Measurements from ENCODE around the gene NDST1. TPM values are rescaled to one million over a fixed set of nuclear protein-coding genes. Genes with fewer than 3 reads are reported as not detected.
"Not testable (repeated sequence)": the region's sequence is repeated elsewhere in the genome, so short reads cannot be mapped to it uniquely, and the experiment has no call there.

Gene NDST1
- total RNA-seq, 2 experiments from 2014 or later, result 5.1 to 5.5 TPM

DNA sequence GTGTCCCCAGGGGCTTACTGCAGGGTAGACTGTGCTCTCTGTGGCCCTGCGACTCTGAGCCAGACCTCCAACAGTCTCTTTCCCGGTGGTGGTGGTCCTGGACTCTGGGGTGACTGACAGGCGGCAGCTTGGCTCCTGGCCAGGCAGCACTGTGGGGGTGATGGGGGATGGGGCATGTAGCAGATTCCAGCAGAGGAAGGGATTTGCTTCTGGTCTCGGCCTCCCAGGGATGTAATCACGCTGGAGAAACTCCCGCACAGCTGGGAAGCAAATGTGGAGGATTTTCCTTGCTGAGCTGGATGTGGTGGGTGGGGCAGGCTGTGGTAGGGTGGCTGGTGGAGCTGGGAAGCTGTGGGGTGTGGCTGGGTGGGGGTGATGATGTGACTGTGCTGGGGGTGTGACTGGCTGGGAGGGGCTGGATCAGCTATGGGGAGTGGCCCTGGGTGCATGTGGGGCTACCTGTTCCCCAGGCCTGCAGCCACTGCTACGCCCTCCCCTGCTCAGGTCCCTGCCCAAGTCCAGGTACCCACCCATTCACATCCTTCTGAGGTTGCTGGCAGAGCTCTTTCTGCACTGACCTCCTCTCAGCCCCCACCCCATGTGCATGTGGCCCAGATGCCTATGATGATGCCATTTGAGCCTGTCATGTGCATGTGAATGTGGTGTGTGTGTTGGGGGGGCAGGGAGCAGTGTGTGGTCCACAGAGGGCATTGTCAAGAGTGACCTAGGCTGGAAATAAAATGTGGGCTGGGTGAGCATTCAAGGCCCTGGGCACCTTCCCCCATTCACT lies 3.8 kb downstream of the NDST1 start:
- Mint-ChIP-seq H3K9me3 (ENCODE audit: low read depth) (no peaks in the 10 kb centered on the region), H3K27me3 (no peaks in the 10 kb centered on the region), H3K4me1 (no peaks in the 10 kb centered on the region), H3K4me3 (no peak overlapping the region), H3K36me3 (ENCODE audit: low read depth) (no peaks in the 10 kb centered on the region), H3K27ac (no peak overlapping the region)
- POLR2A ChIA-PET, result no interaction called here
- intact Hi-C loops (cut with DNase I, micrococcal nuclease), result no loop called here
- DNase-seq, result no peak
- CTCF ChIA-PET, result interaction anchor here (0.5 to 1.3 kb wide), 3 partner anchors 20 to 53 kb away, joined by 3 to 5 read pairs (median 3); no protein-coding TSS in a partner anchor
- no peak for ATAC-seq

DNA sequence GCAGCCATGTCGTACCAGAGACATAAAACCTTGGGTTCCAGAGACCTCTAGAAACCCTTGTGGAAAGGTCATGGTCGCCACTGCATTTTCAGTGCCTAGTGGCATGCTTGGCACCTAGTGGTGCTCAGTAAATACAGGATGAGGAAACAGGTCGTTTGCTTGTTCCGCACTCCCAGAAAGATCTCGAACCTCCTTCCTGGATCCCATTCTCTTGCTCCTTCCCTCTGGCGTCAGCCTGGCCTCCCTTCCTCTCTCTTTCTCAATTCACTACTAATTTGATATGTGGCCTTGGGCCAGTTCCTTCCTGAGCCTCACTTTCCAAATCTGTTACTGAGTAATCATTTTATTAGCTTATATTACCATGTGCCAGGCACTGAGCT lies 4.4 kb downstream of the NDST1 start:
- H3K27me3 Mint-ChIP-seq, result no peaks in the 10 kb centered on the region
- ATAC-seq (no peak), DNase-seq (no peak)
- H3K9me3 Mint-ChIP-seq (ENCODE audit: low read depth), result no peaks in the 10 kb centered on the region
- POLR2A ChIA-PET, result no interaction called here
- CTCF ChIA-PET, result interaction anchor here (0.5 to 1.3 kb wide), 3 partner anchors 19 to 62 kb away, joined by 3 to 4 read pairs (median 3); no protein-coding TSS in a partner anchor
- H3K27ac Mint-ChIP-seq, result no peak overlapping the region
- no peaks in the 10 kb centered on the region for H3K4me1 Mint-ChIP-seq
- H3K4me3 Mint-ChIP-seq, result no peak overlapping the region
- intact Hi-C loops (cut with DNase I, micrococcal nuclease), result no loop called here
- H3K36me3 Mint-ChIP-seq (ENCODE audit: low read depth), result no peaks in the 10 kb centered on the region

DNA sequence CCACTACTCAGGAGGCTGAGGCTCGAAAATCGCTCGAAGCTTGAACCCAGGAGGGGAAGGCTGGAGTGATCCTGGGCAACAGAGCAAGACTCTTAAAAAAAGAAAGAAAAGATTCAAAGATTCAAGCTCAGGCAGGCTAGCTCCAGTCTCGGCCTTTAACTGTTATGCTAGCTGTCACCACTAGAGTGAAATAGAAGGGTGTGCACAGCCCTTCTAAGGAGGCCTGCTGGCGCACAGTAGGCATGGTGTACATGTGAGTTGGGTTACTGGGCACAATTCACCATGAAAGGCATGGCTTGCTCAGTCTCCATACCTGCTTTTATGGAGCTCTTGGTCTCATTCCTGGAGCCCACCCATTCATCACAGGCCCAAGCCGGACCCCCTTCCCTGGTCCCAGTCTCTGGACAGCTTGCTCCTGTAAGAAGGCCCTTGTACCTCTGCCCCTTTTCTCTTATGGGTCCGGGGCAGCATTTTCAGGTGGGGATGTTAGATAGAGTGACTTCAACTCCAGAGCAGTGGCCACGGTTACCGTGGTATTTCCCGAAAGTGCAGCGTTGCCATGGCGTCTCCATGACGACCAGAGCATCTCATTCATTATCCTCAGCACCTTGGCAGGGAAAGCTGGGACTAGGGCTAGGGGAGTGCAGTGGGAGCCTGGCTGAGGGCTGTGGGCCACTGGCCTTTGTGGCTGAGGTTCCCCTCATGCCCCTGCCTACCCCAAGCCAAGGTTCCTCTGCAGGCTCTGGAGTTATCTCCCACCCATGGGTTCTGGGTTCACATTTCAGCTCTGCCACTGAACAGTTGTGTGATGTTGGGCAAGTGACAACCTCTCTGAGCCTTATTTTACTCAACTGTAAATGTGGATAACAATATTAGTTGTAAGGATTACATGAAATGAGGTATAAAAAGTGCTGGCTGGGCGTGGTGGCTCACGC lies 5.7 kb downstream of the NDST1 start:
- Mint-ChIP-seq H3K27ac (no peak overlapping the region), H3K27me3 (no peaks in the 10 kb centered on the region), H3K36me3 (ENCODE audit: low read depth) (no peaks in the 10 kb centered on the region), H3K4me1 (no peaks in the 10 kb centered on the region), H3K9me3 (ENCODE audit: low read depth) (no peaks in the 10 kb centered on the region), H3K4me3 (no peak overlapping the region)
- DNase-seq (peak; percentile 22), ATAC-seq (no peak)
- intact Hi-C loops (cut with DNase I, micrococcal nuclease), result no loop called here
- ChIA-PET POLR2A (no interaction called here), CTCF (interaction anchor here (0.6 to 1.3 kb wide), 6 partner anchors 14 to 568 kb away, joined by 3 to 4 read pairs (median 3); no protein-coding TSS in a partner anchor)

DNA sequence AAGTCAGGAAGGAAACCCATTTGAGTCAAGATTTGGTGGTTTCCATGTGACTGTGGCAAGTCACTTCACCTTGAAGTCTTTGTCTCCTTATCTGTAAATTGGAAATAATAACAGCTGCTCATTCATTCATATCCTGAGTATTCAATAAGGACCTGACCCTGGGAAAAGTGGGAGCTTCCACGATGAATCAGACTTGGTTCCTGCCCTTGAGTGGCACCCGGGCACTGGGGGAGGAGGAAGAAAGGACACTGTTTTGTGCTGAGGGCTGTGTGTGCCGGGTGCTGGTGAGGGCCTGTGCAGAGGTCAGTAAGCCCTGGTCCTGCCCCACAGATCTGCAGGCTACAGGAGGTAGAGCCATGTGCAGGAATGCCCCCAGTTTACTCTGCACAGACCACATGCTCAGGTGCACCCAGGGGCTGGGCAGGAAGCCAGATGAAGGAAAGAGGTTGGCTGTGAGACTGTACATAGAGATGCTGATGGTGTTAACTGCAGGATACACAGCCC lies 6.8 kb downstream of the NDST1 start:
- intact Hi-C loops (cut with DNase I, micrococcal nuclease), result no loop called here
- ATAC-seq (no peak), DNase-seq (no peak)
- Mint-ChIP-seq H3K36me3 (ENCODE audit: low read depth) (no peaks in the 10 kb centered on the region), H3K27ac (no peak overlapping the region), H3K9me3 (ENCODE audit: low read depth) (no peaks in the 10 kb centered on the region), H3K4me1 (no peaks in the 10 kb centered on the region), H3K4me3 (no peak overlapping the region), H3K27me3 (no peaks in the 10 kb centered on the region)
- POLR2A ChIA-PET, result no interaction called here
- CTCF ChIA-PET, result no interaction called here

DNA sequence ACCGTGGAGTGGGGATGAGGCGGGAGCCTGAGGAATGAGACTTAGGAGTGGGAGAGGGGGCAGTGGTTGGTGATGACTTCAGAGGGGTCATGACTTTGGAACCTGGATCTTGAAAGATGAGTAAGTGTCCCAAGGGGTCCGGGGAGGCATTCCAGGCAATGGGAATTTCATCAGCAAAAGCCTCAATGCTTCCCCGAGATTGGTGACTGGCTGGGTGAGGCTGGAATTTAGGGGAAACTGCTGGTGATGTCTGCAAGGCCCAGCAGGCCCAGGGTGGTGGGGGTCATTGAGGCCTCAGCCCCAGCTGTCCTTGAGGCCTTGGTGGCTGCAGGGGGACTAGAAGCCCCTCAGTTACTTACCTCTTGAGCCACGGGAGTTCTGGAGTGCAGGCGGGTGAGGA lies 7.5 kb downstream of the NDST1 start:
- no peaks in the 10 kb centered on the region for H3K36me3 Mint-ChIP-seq (ENCODE audit: low read depth)
- no peak for DNase-seq
- H3K9me3 Mint-ChIP-seq (ENCODE audit: low read depth), result no peaks in the 10 kb centered on the region
- no peak overlapping the region for H3K27ac Mint-ChIP-seq
- POLR2A ChIA-PET, result no interaction called here
- no peaks in the 10 kb centered on the region for H3K4me1 Mint-ChIP-seq
- intact Hi-C loops (cut with DNase I, micrococcal nuclease), result no loop called here
- ATAC-seq, result no peak
- CTCF ChIA-PET, result interaction anchor here (1.1 to 1.4 kb wide), 2 partner anchors 45 to 55 kb away, joined by 3 to 5 read pairs; no protein-coding TSS in a partner anchor
- H3K27me3 Mint-ChIP-seq, result no peaks in the 10 kb centered on the region
- no peak overlapping the region for H3K4me3 Mint-ChIP-seq

DNA sequence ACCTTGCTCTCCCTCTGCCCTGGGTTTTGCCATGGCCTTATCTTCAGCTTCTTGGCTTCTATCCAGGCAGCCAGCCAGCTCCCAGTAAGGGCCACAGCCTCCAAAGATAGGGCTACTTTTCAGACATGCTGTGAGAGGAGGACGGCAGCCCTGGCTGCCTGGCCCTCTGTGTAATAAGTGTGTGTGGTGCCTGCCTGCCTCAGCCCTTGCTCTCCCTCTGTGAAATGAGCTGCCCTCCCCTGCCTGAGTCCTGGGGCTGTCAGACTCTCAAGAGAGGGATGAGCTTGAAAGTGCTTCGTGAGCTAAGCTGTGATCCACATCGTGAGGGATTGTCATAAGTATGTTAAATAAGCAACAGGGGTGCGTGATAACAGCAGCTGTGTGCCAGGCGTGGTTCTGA lies 8.1 kb downstream of the NDST1 start:
- ATAC-seq (no peak), DNase-seq (no peak)
- Mint-ChIP-seq H3K27ac (no peak overlapping the region), H3K36me3 (ENCODE audit: low read depth) (no peaks in the 10 kb centered on the region), H3K4me3 (no peak overlapping the region), H3K9me3 (ENCODE audit: low read depth) (no peaks in the 10 kb centered on the region), H3K27me3 (no peaks in the 10 kb centered on the region), H3K4me1 (no peaks in the 10 kb centered on the region)
- POLR2A ChIA-PET, result no interaction called here
- CTCF ChIA-PET, result interaction anchor here (0.5 to 1.4 kb wide), 7 partner anchors 9 to 66 kb away, joined by 3 to 5 read pairs (median 3); partner anchors contain the start of gene RPS14
- intact Hi-C loops (cut with DNase I, micrococcal nuclease), result no loop called here

DNA sequence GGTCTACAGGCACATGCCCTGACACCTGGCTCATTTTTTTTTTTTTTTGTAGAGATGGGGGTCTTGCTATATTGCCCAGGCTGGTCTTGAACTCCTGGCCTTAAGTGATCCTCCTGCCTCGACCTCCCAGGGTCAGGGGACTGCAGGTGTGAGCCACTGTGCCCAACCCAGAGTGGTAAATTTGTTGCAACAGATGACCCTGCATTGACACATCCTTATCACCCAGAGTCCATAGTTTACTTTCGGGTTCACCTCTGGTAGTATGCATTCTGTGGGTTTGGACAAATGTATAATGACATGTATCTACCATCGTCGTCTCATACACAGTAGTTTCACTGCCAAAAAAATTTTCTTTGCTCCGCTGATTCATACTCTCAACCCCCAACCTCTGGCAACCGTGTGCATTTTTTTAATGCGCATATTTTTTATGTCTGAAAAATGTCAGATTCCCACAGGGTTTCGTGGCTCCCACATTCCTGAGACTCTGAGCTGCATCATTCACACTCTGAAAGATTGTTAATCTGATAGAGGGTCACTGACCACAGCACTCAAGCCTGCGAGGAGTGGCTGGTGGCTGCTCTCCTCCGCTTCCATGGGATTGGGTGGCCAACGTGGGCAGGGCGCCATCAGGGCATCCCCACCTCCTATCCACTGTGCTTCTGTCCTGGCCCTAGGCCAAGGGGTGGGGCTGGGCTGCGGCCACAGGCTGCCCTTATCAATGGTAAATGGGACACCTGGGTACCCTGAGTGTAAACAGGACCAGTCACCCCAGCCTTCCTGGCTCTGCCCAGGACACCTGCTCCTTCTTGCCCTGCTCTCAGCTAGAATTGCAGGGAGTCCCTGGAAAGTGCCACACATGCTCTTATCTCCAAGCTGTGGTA lies 9.6 kb downstream of the NDST1 start:
- Mint-ChIP-seq H3K27ac (no peak overlapping the region), H3K4me1 (no peaks in the 10 kb centered on the region), H3K27me3 (no peaks in the 10 kb centered on the region), H3K36me3 (ENCODE audit: low read depth) (no peaks in the 10 kb centered on the region), H3K9me3 (ENCODE audit: low read depth) (no peaks in the 10 kb centered on the region), H3K4me3 (no peak overlapping the region)
- ChIA-PET POLR2A (no interaction called here), CTCF (no interaction called here)
- DNase-seq, result no peak
- intact Hi-C loops (cut with DNase I, micrococcal nuclease), result no loop called here
- ATAC-seq, result no peak

DNA sequence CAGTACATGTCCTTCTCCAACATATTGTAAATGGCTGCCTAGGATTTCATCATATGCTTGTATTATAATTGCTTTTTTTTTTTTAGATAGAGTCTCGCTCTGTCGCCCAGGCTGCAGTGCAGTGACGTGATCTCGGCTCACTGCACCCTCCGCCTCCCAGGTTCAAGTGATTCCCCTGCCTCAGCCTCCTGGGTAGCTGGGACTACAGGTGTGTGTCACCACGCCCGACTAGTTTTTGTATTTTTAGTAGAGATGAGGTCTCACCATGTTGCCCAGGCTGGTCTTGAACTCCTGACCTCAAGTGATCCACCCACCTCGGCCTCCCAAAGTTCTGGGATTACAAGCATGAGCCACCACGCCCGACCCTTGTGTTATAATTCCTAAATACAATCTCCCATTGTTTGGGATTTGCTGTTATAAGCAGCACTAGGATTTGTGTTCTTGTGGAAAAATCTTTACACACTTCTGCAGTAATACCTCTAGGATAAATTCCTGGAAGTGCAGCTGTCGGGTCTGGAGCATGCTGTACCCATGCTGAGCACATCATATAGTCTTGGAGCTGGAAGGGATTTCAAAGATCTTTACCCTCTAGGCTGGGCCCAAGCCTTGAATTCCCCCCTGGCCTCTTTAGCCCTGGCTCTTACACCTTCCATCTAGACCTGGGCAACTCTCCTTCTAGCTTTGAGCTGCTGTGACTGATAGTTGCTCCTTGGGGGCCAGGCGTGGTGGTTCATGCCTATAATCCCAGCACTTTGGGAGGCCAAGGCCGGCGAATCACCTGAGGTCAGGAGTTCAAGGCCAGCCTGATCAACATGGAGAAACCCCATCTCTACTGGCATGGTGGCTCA lies 11.0 kb downstream of the NDST1 start:
- H3K27me3 Mint-ChIP-seq; intact Hi-C loops (cut with DNase I, micrococcal nuclease); H3K4me1 Mint-ChIP-seq; ATAC-seq; H3K4me3 Mint-ChIP-seq; DNase-seq; H3K36me3 Mint-ChIP-seq (ENCODE audit: low read depth); H3K27ac Mint-ChIP-seq; CTCF ChIA-PET; H3K9me3 Mint-ChIP-seq (ENCODE audit: low read depth): not testable (repeated sequence)
- POLR2A ChIA-PET, result interaction anchor here (0.7 kb wide), 1 partner anchor 110 kb away, joined by 3 read pairs; no protein-coding TSS in a partner anchor

DNA sequence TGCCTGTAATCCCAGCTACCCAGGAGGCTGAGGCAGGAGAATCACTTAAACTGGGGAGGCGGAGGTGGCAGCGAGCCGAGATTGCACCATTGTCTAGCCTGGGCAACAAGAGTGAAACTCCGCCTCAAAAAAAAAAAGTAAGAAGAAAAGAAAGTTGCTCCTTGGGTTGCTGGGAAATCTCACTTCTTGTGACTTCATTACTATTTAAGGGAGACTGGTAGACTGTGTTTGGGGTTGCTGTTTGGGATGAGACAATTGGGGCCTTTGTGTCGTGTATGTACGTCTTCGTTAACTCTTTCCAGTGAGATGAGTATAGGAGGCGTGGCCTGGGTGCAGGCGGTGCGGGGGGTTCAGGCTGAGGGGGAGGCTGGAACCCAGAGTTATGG lies 11.6 kb downstream of the NDST1 start:
- H3K27me3 Mint-ChIP-seq, result no peaks in the 10 kb centered on the region
- ATAC-seq (no peak), DNase-seq (no peak)
- H3K4me1 Mint-ChIP-seq, result no peaks in the 10 kb centered on the region
- H3K36me3 Mint-ChIP-seq (ENCODE audit: low read depth), result no peaks in the 10 kb centered on the region
- H3K27ac Mint-ChIP-seq, result no peak overlapping the region
- no peak overlapping the region for H3K4me3 Mint-ChIP-seq
- CTCF ChIA-PET, result no interaction called here
- no peaks in the 10 kb centered on the region for H3K9me3 Mint-ChIP-seq (ENCODE audit: low read depth)
- intact Hi-C loops (cut with DNase I, micrococcal nuclease), result no loop called here
- POLR2A ChIA-PET, result no interaction called here

DNA sequence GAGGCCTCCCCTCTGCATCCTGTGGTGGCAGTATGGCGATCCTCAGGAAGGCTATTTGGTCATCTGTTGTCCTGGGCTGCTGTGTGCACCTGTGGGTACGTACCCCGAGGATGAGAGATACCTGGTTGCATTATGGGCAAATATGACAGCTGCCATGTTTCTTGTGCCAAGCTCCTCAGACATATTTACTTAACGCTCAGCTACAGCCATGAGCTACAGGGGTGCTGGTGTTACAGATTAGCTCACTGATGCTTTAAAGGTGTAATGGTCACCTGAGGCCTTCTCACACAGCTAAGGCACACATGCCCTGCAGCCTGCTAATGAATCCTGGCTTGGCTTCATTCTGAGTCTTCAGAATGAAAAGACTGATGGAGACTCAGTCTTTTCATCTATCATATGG lies 12.0 kb downstream of the NDST1 start:
- no peaks in the 10 kb centered on the region for H3K27me3 Mint-ChIP-seq
- no peak overlapping the region for H3K27ac Mint-ChIP-seq
- H3K4me3 Mint-ChIP-seq, result no peak overlapping the region
- no peaks in the 10 kb centered on the region for H3K36me3 Mint-ChIP-seq (ENCODE audit: low read depth)
- H3K4me1 Mint-ChIP-seq, result no peaks in the 10 kb centered on the region
- CTCF ChIA-PET, result interaction anchor here (0.7 kb wide), 1 partner anchor 12 kb away, joined by 3 read pairs; no protein-coding TSS in a partner anchor
- H3K9me3 Mint-ChIP-seq (ENCODE audit: low read depth), result no peaks in the 10 kb centered on the region
- no peak for ATAC-seq
- intact Hi-C loops (cut with DNase I, micrococcal nuclease), result no loop called here
- no peak for DNase-seq
- POLR2A ChIA-PET, result no interaction called here

Measured in activated CD4-positive, alpha-beta T cell treated with anti-CD3 and anti-CD28 coated beads for 36 hours (primary cell).